GM18505 (cell line): ENCODE data around the gene BHMT2.

Experiments
- ATAC-seq: cut with Tn5 transposase; IDR thresholded peaks from one replicate; pipeline ENCODE4 v1.9.1; 2021; ENCODE audit not compliant: unreplicated experiment
- POLR2A ChIP-seq: IDR thresholded peaks from 4 replicates; pipeline ENCODE4 v1.6.1; 2011; ENCODE audit warnings: borderline replicate concordance; ENCODE audit not compliant: insufficient read depth, insufficient read length; ENCODE audit errors: extremely low read depth

The BHMT2 gene

DNA sequence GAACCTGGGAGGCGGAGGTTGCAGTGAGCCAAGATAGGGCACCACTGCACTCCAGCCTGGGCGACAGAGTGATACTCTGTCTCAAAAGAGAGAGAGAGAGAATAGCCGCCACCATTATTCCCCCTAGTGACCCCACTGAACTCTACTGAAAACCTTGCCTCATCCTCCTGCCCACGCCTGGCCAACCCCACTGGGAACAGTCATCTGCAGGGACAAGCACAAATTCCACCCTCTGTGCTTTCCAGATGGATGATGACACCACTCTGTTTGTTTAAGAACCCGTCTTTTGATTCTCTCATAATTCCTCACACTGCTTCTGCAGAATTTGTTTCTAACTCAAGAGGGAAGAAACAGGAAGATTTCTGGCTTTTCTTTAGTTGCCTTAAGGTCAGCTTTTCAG is 12.2 kb downstream of the BHMT2 start:
- no peak for ATAC-seq
- no peak for TF ChIP-seq POLR2A

DNA sequence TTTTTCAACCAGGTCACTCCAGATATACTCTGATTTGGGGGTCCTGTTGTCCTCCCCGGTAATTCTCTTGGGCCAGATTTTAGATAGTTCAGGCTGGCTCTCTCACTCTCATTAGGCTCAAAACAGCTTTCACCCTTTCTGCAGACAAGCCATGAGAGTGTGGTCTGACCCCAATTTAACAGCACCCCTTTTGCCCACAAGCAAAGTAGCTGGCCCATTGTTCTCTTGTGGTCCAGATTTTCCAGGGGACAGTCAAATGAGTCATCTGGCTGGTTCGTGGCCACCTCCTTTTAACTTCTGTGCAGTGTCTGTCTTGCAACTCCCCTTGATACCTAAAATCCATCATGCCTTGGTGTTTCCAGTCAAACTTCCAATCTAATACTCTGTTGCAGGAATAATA is 16.5 kb downstream of the BHMT2 start:
- no peak for ATAC-seq
- TF ChIP-seq POLR2A, result no peak

DNA sequence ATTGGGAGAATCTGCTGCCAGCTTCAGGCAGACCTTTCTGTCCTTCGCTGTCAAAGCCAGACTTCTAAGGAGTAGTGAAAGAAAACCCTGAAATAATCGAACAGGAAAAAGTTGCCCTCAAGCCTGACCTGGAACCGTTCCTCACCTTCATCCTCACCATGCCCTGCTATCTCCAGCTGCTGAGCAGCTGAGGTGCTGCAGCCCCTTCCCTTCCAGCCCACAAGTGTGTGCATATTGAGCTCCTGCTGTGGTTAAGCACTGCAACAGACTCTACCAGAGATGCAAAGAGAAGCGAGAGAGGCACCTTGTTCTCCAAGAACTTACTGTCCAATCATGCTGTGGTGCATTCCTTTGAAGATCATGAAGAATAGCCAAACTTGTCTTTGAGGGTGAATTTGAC is 18.9 kb downstream of the BHMT2 start:
- no peak for TF ChIP-seq POLR2A
- ATAC-seq, result no peak

DNA sequence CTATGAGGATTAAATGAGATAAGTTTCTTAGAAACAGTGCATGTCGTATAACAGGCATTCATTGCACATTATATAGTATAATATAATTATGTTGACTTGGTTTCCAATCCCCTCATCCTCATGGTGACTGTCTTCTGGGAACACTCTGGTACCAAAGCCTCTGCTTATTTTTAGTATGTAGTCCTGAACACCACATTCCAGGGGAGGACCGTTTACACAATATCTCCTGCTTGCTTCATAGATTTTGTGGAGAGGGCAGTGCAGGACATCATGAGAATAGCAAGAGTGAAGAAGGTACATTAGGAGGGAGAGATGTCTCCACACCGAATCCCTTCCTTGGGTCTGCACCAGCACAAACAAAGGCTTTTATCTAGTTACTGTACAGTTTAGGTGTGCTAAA is 21.5 kb downstream of the BHMT2 start:
- TF ChIP-seq POLR2A, result no peak
- no peak for ATAC-seq

DNA sequence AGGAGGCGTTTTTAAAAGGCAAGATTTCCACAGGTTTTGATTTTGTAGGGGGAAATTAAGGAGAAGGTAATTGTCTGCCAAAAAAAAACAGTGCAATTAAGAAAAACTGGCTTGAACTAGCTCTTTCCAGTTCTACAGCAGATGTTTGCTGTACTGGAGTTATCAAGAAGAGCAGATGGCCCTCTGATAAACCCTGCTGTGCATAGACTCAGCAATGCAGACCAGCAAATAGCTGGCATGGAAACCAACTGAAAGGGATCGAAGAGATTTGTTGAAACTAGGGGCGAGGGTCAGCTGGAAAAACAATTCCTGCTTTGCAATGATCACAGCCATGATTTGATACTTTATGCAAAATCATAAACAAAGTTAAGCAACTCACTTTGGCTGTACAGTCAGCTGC is 24.2 kb downstream of the BHMT2 start:
- no peak for TF ChIP-seq POLR2A
- no peak for ATAC-seq

DNA sequence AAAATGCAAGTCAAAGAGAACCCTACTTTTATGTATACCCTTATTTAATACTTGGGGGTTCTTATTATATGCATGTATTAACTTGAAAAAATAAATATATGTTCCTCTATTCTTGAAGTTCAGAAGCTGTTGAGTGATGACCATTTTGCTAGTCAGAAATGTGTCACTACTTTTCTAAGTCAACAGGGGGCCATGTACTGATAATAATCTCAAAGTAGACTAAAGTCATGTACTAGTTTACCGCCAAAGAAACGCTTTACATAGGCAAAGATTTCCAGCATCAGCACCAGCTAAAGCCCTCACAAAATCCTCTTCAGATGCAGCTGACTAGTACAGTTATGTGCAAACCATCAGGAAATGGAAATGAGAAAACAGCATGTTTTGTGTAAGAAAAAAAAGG is 36.3 kb downstream of the BHMT2 start:
- no peak for ATAC-seq

DNA sequence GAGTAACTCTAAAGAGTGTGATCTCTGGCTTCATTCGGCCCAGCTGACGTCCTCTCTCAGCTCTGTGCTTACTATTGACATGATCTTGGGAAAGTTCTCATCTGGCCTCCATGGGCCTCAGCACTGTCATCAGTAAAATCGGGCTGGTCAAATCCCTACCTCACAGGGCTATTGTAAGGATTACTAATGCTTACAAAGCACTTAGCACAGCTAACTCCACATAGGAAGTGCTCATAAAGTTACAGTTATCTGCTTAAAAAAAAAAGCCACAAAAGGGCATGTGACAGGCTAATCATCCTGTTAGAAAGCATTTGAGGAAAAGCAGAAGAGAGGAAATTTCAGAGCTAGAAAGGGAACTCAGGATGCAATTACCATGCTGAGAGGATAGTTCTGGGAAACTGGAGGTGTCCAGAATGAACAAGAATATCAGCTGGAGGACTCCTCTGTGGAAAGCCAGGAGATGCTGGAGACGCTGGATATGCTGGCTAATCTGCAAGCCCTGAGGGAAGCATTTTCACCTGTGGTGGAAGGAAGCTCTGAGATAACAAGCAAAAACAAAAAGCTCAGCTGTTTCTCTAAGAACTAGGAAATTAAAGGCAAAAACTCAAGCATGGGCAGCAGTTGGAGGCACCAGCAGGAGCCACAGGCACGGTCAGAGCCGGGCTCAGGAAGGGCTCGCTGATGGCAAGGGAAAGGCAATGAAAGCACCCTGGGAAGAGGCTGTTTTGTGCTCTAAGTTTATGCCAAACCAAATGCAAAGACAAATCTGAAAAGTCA is 37.6 kb downstream of the BHMT2 start:
- no peak for TF ChIP-seq POLR2A
- no peak for ATAC-seq

More for the DNA sequence above, 36.3 kb downstream of the BHMT2 start:
- no peak for TF ChIP-seq POLR2A

DNA sequence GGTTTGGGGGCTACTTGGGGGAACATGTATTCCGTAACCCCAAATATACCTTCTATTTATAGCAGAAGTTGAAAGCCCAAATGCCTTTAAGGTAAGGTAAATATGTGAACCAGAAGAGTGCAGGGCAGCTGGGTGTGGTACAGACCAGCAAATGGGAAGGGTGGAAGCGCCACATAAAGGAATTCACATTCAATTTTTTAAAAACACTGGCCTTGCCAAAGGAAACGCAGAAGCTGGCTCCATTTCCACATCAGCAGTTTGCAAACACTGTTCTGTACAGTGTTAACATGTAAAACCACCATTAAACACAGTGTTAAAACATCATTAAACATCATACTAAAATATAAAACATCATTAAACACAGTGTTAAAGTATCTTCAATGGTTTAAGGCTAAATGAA is 38.5 kb downstream of the BHMT2 start:
- TF ChIP-seq POLR2A, result no peak
- no peak for ATAC-seq

DNA sequence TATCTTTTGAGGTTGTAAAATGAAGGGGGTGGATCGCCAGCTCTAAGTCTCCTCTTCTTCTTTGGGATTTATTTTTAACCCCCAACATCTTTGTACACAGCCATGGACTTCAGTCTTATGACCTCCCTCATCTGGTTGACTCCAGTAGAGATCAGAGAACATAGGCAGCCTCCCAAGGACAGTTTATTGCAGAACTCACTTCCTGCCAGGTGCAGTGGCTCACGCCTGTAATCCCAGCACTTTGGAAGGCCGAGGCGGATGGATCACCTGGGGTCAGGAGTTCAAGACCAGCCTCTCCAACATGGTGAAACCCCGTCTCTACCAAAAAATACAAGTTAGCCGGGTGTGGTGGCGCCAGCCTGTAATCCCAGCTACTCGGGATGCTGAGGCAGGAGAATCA is 39.2 kb downstream of the BHMT2 start:
- no peak for TF ChIP-seq POLR2A
- no peak for ATAC-seq

DNA sequence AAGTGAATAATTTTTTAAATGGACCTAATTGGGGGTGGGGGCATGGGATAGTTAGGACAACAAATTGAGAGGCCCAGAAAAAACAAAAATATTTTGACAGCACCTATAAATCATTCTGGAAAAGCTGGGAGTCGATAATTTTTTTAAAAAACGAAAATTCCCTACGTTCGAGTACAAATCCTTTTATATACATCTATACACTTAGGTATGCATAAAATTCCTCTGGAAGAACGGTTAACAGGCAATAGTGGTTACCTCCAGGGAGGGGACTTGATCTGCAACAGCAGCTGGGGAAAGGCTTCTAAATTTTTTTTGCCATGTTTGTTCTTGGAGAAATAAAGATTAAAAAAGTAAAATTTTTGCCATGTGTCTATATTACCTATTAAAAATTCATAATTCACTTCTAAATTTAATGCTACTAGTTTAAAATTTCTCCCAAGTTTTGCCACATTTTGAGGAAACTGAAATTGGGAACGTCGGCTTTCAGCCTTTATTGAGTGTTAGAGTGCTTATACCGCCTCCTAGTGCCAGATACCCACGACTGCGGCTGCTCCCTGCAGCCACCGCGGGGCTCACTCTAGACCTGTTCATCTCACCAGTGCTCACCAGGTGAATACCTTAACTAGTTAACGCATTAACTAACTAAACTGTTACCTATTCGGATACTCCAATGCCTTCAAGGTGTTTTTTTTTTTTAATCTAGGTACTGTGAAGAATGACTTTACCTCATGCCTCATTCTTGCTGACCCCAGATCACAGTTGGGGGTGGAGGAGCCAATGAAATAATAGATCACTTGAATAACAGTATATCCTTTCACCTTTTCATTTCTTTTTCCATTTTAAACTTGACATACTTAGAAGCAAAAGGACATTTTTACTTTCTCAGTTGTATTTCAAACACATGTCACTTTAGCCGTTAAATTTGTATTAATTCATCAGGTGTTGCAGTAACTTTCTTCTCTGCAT is 40.2 kb downstream of the BHMT2 start:
- no peak for ATAC-seq

DNA sequence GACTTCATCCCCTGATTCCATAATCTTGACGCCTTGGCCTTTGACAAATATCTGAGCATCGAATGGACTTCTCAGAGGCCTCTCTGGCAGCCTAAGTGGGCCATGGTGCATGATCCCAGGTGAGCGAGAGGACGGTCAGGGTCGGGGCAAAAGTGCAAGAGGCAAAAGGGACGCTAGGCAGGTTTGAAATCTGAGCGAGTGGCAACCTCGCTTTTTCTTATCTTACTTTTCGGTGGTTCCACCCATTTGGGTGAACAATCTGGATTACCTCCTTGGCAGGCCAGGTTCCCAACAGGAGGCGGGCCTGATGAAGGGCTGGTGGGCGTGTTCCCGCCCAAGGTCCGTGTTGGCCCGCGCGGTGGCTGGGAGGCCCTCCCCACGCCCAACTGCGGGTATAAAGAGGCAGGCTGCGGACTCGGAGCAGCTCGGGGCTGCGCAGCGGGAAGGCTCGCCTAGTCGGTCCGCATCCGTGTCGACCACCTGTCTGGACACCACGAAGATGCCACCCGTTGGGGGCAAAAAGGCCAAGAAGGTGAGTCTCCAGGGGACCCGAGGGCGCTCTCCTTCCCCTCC is 41.9 kb downstream of the BHMT2 start, which contains the start of gene BHMT:
TSS of gene BHMT (plus strand) at position 423 of the 573 bp plus-strand sequence. CDS start at position 500, 77 bp downstream.
- ATAC-seq, result no peak
- TF ChIP-seq POLR2A, result no peak

More for the DNA sequence above, 40.2 kb downstream of the BHMT2 start:
- TF ChIP-seq POLR2A, result no peak

DNA sequence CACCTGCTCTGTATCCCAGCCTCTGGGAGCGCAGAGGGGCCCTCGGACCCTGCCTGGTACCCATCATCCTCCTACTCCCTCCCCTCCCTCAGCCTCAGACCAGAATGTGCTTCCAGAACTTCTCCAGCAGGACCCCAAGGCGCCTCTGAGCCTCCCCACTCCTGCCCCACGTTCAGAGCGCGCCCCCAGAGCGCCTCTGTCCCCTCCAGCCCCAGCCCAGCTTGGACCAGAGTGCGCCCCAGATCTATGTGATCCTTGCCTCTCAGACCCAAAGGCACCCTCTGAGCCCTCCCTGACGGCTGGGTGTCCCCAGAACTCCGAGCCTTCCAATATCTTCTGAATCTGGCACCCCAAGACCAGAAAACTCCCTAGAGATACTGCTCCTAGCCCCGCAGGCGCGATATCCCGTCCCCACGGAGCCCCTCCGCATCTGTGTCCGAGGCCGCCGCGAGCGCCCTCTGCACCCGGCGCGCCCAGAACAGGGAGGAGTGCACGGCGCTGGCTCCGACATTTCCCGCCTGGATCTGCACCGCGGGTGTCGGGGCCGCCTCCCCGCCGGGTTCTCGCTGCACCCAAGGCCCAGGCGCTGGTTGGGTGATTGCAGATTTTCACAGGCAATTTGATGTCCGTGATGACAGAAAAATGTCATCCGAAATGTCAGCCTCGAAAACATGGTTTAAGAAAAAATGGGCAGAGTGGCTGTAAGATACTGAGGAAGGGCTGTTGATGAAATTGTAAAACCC is 42.6 kb downstream of the BHMT2 start:
- no peak for ATAC-seq
- TF ChIP-seq POLR2A, result no peak

DNA sequence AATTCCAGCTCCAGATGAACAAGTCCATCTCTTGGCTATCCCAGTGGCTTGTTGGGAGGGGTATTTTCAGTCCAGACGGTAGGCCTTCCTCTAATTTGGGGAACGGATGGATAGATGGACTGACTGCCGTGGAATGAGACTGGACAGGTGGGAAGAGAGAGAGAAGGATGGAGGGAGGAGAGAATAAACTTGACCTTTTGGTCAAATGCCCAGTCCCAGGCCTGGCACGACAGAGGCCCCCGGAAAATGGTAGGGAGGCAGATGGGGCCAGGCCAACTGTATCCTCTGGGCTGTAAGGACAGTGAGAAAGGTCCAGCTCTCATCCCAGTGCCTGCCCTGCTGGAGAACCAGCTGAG is 43.1 kb downstream of the BHMT2 start:
- TF ChIP-seq POLR2A, result no peak
- no peak for ATAC-seq

DNA sequence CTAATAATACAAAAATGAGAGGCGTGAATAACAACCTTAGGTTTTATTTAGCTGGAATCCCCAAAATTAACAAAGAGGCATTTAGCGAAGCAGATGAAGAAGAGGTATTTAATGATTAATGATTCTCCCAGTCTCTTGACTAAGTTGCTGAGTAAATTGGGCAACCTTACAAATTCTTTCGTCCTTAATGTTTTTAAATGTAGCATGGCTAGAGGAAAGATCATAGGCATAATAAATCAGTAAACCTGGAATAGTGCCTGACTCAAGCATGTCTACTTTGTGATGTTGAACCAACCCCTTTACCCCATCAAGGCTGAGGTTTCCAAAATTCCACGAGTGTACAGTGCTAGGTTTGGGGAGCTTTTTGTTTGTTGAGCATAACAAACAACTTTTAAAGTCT is 49.9 kb downstream of the BHMT2 start:
- ATAC-seq, result no peak

DNA sequence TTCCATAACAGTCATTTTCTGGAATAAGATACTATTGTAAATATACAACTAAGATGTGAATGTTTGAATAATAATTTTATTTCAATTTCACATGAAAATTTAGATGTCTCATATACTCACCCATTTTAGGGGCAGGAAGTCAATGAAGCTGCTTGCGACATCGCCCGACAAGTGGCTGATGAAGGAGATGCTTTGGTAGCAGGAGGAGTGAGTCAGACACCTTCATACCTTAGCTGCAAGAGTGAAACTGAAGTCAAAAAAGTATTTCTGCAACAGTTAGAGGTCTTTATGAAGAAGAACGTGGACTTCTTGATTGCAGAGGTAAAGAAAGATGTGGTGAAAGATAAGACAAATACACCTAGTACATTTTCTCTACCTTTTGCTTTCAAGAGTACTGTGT is 50.7 kb downstream of the BHMT2 start:
- ATAC-seq, result no peak
- TF ChIP-seq POLR2A, result no peak

More for the DNA sequence above, 49.9 kb downstream of the BHMT2 start:
- TF ChIP-seq POLR2A, result no peak
